Fibroblast of lung (primary cell): ENCODE data around the gene ZDHHC14. TPM values are rescaled to one million over a fixed set of nuclear protein-coding genes. Genes with fewer than 3 reads are reported as not detected.

Experiments
- DNase-seq, 2 donors: peaks; one replicate each; pipeline versions ENCODE4 v3.0.0 to v3.0.0-alpha.2; 2010; ENCODE audit warnings: low read depth in 2 of 2
- H2AFZ ChIP-seq: 2 replicates; pipeline ENCODE4 v1.5.1; 2012; ENCODE audit warnings: low read length, control low read depth, inconsistent platforms
- H3K27ac ChIP-seq: 2 replicates; pipeline ENCODE4 v1.5.1; 2011; ENCODE audit warnings: low read length, control low read depth; ENCODE audit not compliant: insufficient read depth
- H3K27me3 ChIP-seq: 2 replicates; pipeline ENCODE4 v1.5.1; 2011; ENCODE audit warnings: mild to moderate bottlenecking, low read length; ENCODE audit not compliant: control insufficient read depth, insufficient read depth
- H3K36me3 ChIP-seq: 2 replicates; pipeline ENCODE4 v1.5.1; 2011; ENCODE audit warnings: low read length; ENCODE audit not compliant: control insufficient read depth, insufficient read depth
- H3K4me1 ChIP-seq: 2 replicates; pipeline ENCODE4 v1.5.1; 2011; ENCODE audit warnings: low read length; ENCODE audit not compliant: control insufficient read depth, insufficient read depth; ENCODE audit errors: extremely low read depth
- H3K4me2 ChIP-seq: 2 replicates; pipeline ENCODE4 v1.5.1; 2011; ENCODE audit warnings: low read length, control low read depth; ENCODE audit not compliant: insufficient read depth; ENCODE audit errors: extremely low read depth
- H3K4me3 ChIP-seq, 4 experiments: fragments of 200-600 bp in 1 of 4; sonication (generic) in 1 of 4; replicated peaks in 1 of 4; 2 replicates each; pipeline ENCODE4 v1.5.1; 2011 to 2016; ENCODE audit warnings: low read length in 4 of 4, low read depth in 3 of 4, mild to moderate bottlenecking in 3 of 4, control low read depth in 2 of 4, inconsistent platforms in 1 of 4, mixed read lengths in 1 of 4; ENCODE audit not compliant: insufficient read depth in 1 of 4; ENCODE audit errors: control extremely low read depth in 1 of 4
- H3K79me2 ChIP-seq: 2 replicates; pipeline ENCODE4 v1.5.1; 2012; ENCODE audit warnings: mild to moderate bottlenecking, low read length, inconsistent platforms; ENCODE audit not compliant: control insufficient read depth, insufficient read depth
- H3K9ac ChIP-seq: 2 replicates; pipeline ENCODE4 v1.5.1; 2011; ENCODE audit warnings: mild to moderate bottlenecking, low read length, control low read depth; ENCODE audit not compliant: insufficient read depth
- H3K9me3 ChIP-seq: 2 replicates; pipeline ENCODE4 v1.5.1; 2012; ENCODE audit warnings: low read depth, low read length; ENCODE audit not compliant: control insufficient read depth, insufficient read depth
- H4K20me1 ChIP-seq: 2 replicates; pipeline ENCODE4 v1.5.1; 2011; ENCODE audit warnings: low read length; ENCODE audit not compliant: control insufficient read depth, insufficient read depth; ENCODE audit errors: extremely low read depth
- CTCF ChIP-seq, 2 donors: IDR thresholded peaks in 1 of 2; conservative IDR thresholded peaks in 1 of 2; 1 replicate in 1 of 2; 2 replicates in 1 of 2; pipeline ENCODE4 v1.5.1; 2011 to 2012; ENCODE audit warnings: low read length in 2 of 2, control low read depth in 1 of 2, inconsistent platforms in 1 of 2, low read depth in 1 of 2, mild to moderate bottlenecking in 1 of 2
- EZH2 ChIP-seq: IDR thresholded peaks from 2 replicates; pipeline ENCODE4 v1.5.1; 2012; ENCODE audit warnings: low read length, control low read depth, mild to moderate bottlenecking; ENCODE audit errors: missing control alignments
- polyA plus RNA-seq, 2 donors: library from polyadenylated mRNA; depleted of rRNA in 1 of 2; stranded (reverse) in 1 of 2; unstranded in 1 of 2; fragments of >200 nt; gene quantifications; 2 replicates each; pipeline ENCODE4 v1.2.1, GENCODE V29; 2011 to 2012; ENCODE audit warnings: missing spikeins in 1 of 2
- total RNA-seq: library from RNA; depleted of rRNA; stranded (reverse); fragments of >200 nt; gene quantifications from 2 replicates; pipeline ENCODE4 v1.2.1, GENCODE V29; 2014

The ZDHHC14 gene
- total and polyA plus RNA-seq, 2 donors (not counting 1 experiment from before 2014, with no cell fraction given): 1.7 to 3.5 TPM

GRCh38 chr6:157658301-157658700 lies 277.3 kb downstream of the ZDHHC14 start:
- Histone ChIP-seq H3K4me3 (no peak overlapping the region), H3K79me2 (no peaks in the 10 kb centered on the region), H3K36me3 (no peaks in the 10 kb centered on the region), H4K20me1 (no peaks in the 10 kb centered on the region), H3K4me2 (no peak overlapping the region), H3K27me3 (no peaks in the 10 kb centered on the region), H3K27ac (no peak overlapping the region), H3K9me3 (no peaks in the 10 kb centered on the region), H3K9ac (no peak overlapping the region), H3K4me1 (no peaks in the 10 kb centered on the region), H2AFZ (no peak overlapping the region)
- no peak for TF ChIP-seq CTCF (conservative IDR thresholded peaks at IDR 0.05 in 1 of 2, IDR thresholded peaks at IDR 0.05 in 1 of 2; ENCODE audit: low read depth in 1 of 2, low read length in 2 of 2)
- TF ChIP-seq EZH2: no peak
- DNase-seq: no peak

- H3K4me2 ChIP-seq: no peak overlapping the region
- no peak overlapping the region for H3K27ac ChIP-seq
These were observed 278.7 kb downstream of the ZDHHC14 start for GRCh38 chr6:157659536-157660271.

GRCh38 chr6:157660414-157660813 lies 279.4 kb downstream of the ZDHHC14 start:
- Histone ChIP-seq H3K27ac (no peak overlapping the region), H3K9me3 (no peaks in the 10 kb centered on the region), H3K27me3 (no peaks in the 10 kb centered on the region), H3K4me3 (no peak overlapping the region), H3K9ac (no peak overlapping the region), H3K36me3 (no peaks in the 10 kb centered on the region), H3K4me2 (no peak overlapping the region), H2AFZ (no peak overlapping the region), H3K79me2 (no peaks in the 10 kb centered on the region), H3K4me1 (no peaks in the 10 kb centered on the region), H4K20me1 (no peaks in the 10 kb centered on the region)
- no peak for DNase-seq
- no peak for TF ChIP-seq EZH2
- no peak for TF ChIP-seq CTCF (conservative IDR thresholded peaks at IDR 0.05 in 1 of 2, IDR thresholded peaks at IDR 0.05 in 1 of 2; ENCODE audit: low read depth in 1 of 2, low read length in 2 of 2)

More at GRCh38 chr6:157659536-157660271, 278.7 kb downstream of the ZDHHC14 start:
- H3K4me3 ChIP-seq: no peak overlapping the region
- no peaks in the 10 kb centered on the region for H3K79me2 ChIP-seq
- TF ChIP-seq CTCF (conservative IDR thresholded peaks at IDR 0.05 in 1 of 2, IDR thresholded peaks at IDR 0.05 in 1 of 2; ENCODE audit: low read depth in 1 of 2, low read length in 2 of 2): no peak
- no peak for TF ChIP-seq EZH2
- no peak overlapping the region for H2AFZ ChIP-seq
- no peaks in the 10 kb centered on the region for H3K4me1 ChIP-seq
- no peaks in the 10 kb centered on the region for H3K27me3 ChIP-seq
- no peaks in the 10 kb centered on the region for H3K36me3 ChIP-seq
- H3K9ac ChIP-seq: no peak overlapping the region
- no peak for DNase-seq
- H3K9me3 ChIP-seq: no peaks in the 10 kb centered on the region
- no peaks in the 10 kb centered on the region for H4K20me1 ChIP-seq
